HPDE6-E6E7 (cell line): Measurements from ENCODE around the gene TTLL13.

Source experiments
- DNase-seq: peaks from one replicate; pipeline ENCODE4 v3.0.0; 2011; ENCODE audit warnings: missing footprints; ENCODE audit errors: extremely low spot score

TTLL13 gene

DNA sequence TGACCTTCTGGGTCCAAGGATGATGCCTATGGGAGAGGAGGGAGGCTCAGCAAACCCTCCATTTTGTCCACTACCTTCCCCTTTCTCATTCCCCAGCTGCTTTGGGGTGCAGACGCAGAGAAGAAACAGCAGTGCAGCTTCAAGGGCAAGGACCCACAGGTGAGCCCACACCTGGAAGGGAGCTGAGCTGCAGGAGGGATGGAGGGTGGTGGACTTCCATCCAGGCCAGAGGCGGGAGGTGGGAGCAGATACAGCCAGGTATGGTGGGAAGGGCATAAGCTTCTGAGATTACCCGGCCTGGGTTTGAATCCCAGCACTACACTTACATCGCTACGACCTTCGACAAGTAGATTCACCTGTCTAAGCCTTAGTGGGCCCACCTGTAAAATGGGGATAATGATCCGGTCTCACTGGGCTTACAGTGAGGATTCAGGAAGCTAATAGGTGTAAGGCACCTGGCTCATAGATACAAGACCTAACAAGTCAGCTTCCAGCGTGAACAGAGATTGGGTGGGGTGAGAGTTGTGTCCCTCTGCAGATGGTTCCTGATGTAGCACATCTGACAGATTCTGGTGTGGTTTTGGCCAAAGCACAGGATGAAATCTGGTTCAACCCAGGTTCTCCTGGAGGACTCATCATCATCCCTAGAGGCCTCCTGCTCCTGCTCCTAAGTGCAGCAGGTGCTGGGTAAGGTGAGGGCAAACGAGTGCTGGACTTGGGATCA, 31.5 kb upstream of the TTLL13 start:
- no peak for DNase-seq

GRCh38 chr15:90219421-90220141, 29.8 kb upstream of the TTLL13 start:
- no peak for DNase-seq

GRCh38 chr15:90221246-90221900, 28.0 kb upstream of the TTLL13 start:
- no peak for DNase-seq

DNA sequence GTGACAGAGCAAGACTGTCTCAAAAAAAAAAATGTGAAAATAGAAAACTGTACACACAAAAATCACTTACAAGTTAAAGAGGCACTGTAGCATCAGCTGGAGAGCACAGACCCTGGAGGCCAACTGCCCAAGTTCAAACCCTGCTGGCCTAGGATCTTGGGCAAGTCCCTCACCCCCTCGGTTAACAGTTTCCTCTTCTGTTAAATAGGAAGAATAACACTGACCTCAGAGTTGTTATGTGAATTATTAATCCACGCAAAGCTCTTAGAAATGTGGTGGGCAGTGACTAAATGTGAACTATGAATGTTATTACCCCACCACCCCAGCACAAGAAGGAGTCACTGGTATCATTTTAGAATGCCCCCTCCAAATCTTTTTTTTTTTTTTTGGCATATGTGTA, 26.8 kb upstream of the TTLL13 start:
- DNase-seq, result no peak

DNA sequence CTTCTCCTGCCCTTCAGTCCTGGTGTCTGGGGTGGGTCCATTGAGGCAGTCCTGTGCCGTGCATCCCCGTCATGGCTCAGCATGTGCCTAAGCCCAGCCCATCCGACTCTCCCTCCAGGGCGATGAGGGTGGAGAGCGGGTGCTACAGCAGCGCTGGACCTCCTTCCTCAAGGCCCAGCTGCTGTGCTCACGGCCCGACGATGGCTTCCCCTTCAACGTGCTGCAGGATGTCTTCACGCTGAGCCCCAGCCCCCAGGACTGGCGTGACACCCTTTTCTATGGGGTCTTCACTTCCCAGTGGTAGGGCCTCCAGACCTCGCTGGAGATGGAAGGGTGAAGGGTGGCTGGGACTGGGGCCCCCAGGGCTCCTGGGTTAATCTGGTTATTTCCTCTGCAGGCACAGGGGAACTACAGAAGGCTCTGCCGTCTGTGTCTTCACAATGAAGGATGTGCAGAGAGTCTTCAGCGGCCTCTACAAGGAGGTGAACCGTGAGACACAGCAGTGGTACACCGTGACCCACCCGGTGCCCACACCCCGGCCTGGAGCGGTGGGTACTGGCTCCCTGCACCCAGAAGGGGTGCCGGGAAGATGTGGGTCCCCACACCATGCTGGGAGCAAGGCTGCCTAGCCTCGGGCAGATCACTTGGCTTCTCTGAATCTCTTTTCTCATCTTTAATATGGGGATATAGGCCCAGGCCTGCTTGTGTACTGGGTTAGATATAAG, 25.8 kb upstream of the TTLL13 start:
- no peak for DNase-seq

DNA sequence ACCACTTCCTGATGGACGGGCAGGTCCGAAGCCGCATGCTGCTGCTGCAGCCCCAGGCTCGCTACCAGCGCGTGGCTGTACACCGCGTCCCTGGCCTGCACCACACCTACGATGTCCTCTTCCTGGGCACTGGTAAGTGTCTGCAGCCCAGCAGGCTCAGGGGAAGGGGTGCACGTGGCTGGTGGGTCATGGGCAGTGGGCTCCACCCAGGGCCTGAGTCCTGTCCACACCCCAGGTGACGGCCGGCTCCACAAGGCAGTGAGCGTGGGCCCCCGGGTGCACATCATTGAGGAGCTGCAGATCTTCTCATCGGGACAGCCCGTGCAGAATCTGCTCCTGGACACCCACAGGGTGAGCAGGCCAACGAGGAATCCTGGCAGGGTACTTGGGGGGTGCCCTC, 24.3 kb upstream of the TTLL13 start:
- DNase-seq, result no peak

DNA sequence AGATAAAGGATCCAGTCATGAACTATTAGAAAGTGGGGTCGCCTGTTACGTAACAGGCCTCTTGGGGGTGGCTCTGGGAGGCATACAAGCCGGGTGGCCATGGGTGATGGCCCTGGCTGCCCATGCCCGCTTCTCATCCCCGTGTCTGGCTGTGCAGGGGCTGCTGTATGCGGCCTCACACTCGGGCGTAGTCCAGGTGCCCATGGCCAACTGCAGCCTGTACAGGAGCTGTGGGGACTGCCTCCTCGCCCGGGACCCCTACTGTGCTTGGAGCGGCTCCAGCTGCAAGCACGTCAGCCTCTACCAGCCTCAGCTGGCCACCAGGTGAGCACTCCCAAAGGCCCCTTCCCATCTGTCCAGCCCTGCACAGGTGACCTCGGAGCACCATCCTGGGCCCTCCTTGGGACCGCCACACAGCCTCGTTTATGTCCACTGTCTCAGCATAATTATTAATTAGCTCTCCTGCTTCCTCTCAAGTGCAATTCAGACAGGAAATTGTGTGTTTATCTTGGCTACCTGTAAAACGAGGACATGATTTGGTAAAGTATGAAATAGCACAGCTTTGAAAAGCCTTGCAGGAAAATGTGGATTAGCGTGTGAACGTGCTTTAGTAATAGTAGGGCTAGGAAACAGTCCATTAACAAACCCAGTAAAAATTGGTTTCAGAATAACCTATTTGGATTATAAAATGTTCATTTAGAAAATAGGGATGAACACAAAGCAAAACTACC, 23.7 kb upstream of the TTLL13 start:
- DNase-seq, result no peak

DNA sequence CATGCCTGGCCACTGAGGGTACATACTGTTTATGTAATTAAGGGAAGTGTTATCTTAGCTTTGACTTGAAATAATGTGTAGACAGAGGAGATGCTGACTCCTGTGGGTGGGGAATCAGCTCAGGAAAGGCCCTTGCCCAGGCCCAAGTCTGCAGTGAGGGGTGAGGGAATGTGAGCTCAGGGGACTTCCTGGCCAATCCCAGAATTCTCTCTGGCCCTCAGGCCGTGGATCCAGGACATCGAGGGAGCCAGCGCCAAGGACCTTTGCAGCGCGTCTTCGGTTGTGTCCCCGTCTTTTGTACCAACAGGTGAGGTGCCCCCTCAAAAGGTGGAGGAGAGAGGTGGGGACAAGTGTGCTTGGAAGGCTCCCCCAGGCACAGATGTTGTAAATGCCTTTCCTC, 22.0 kb upstream of the TTLL13 start:
- DNase-seq, result no peak

DNA sequence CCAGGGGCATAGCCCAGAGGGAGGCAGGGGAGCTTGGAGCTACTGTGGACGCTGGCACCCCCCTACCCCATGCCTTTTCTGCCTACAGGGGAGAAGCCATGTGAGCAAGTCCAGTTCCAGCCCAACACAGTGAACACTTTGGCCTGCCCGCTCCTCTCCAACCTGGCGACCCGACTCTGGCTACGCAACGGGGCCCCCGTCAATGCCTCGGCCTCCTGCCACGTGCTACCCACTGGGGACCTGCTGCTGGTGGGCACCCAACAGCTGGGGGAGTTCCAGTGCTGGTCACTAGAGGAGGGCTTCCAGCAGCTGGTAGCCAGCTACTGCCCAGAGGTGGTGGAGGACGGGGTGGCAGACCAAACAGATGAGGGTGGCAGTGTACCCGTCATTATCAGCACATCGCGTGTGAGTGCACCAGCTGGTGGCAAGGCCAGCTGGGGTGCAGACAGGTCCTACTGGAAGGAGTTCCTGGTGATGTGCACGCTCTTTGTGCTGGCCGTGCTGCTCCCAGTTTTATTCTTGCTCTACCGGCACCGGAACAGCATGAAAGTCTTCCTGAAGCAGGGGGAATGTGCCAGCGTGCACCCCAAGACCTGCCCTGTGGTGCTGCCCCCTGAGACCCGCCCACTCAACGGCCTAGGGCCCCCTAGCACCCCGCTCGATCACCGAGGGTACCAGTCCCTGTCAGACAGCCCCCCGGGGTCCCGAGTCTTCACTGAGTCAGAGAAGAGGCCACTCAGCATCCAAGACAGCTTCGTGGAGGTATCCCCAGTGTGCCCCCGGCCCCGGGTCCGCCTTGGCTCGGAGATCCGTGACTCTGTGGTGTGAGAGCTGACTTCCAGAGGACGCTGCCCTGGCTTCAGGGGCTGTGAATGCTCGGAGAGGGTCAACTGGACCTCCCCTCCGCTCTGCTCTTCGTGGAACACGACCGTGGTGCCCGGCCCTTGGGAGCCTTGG, 21.3 kb upstream of the TTLL13 start:
- no peak for DNase-seq

DNA sequence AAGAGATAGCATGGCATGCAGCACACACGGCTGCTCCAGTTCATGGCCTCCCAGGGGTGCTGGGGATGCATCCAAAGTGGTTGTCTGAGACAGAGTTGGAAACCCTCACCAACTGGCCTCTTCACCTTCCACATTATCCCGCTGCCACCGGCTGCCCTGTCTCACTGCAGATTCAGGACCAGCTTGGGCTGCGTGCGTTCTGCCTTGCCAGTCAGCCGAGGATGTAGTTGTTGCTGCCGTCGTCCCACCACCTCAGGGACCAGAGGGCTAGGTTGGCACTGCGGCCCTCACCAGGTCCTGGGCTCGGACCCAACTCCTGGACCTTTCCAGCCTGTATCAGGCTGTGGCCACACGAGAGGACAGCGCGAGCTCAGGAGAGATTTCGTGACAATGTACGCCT, 20.4 kb upstream of the TTLL13 start:
- DNase-seq, result no peak

GRCh38 chr15:90230071-90230494, 19.3 kb upstream of the TTLL13 start:
- no peak for DNase-seq

DNA sequence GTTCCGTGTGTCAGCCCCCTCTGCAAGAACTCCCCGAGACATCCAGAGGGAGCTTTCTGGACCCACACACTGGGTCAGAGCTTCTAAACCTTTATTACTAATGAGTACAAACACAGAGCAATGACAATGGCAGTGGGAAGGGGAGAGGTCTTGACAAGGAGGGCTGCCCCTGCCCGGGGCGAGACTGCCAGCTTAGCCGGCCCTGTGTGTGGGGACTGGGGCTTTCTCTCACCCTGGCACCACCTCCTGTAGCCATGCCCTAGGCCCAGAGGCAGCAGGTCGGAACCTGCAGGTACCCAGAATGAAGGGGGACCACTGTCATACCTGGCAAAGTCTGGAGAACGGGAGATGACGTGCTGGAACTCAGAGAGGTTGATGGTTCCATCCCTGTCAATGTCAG, 18.7 kb upstream of the TTLL13 start:
- no peak for DNase-seq

- DNase-seq, result no peak
These were observed 18.0 kb upstream of the TTLL13 start for GRCh38 chr15:90231028-90232017.

DNA sequence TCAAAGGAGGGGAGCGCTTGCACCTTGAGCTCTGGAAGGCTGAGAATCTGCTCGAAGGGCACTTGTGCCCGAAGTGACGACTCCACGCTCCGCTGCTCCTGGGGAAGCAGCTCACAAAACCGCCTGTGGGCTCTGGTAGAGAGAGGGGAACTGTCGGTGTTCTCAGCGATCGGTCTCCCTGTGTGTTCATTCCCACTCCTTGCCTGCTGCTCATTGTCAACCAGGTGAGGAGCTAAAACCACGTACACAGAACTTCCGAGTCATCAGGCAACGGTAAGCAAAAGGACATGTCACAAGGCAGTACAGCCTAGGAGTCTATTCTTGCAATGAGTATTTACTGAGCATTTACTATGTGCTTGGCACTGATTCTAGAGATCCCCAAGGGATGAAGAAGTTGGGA, 17.2 kb upstream of the TTLL13 start:
- no peak for DNase-seq

DNA sequence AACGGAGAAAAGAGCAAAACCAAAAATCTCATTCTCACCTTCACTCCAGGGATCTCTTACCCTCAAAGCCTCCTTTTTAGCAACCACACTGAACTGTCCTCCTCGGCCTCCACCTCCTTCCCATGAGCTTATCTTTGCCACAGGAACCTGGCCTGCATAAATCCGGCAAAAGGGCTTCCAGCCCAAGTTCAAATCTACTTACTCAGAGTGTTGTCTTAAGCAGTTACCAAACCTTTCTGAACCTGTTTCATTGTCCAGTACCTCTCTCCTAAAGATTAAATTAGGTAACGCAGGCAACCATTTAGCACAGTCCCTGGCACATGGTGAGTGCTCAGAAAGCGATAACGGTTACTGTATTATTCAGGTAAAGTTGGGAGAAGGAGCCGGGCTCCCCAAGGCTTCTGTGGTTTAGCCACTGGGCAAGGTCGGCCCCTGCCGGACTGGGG, 16.4 kb upstream of the TTLL13 start:
- DNase-seq, result no peak

- DNase-seq, result no peak
These were observed 15.8 kb upstream of the TTLL13 start, which contains the start of gene CIB1 for GRCh38 chr15:90233387-90234095. TSS of gene CIB1 (minus strand) at chr15:90233941. CDS start at chr15:90233885, 56 bp downstream.

- peak; percentile 95 for DNase-seq
These were observed 15.0 kb upstream of the TTLL13 start, which contains the start of gene GDPGP1 for GRCh38 chr15:90234096-90234988. TSS of gene GDPGP1 (plus strand) at chr15:90234209. CDS start at chr15:90240909, 6,700 bp downstream.
